ENCODE measurements around the gene CYBA.

DNA sequence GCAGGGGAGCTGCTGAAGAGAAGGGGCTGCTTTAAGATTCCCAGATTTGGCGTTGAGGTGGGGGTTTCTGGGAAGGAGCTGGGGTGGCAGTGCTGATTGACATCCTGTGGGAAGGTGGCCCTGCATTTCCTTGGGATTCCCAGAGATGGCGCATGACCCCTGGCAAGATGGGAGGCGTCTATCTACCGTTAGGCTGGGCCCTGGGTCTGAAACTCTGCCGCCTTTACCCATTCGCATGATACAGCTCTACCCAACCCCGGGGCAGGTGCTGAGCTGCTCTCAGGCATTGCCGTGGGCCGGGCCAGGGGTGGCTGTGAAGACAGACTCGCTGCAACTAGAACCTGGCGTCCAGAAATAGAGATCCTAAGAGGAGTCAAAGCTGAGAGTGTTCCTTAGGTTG, 21.9 kb upstream of the CYBA start:
- TF ChIP-seq, protein P1, sequence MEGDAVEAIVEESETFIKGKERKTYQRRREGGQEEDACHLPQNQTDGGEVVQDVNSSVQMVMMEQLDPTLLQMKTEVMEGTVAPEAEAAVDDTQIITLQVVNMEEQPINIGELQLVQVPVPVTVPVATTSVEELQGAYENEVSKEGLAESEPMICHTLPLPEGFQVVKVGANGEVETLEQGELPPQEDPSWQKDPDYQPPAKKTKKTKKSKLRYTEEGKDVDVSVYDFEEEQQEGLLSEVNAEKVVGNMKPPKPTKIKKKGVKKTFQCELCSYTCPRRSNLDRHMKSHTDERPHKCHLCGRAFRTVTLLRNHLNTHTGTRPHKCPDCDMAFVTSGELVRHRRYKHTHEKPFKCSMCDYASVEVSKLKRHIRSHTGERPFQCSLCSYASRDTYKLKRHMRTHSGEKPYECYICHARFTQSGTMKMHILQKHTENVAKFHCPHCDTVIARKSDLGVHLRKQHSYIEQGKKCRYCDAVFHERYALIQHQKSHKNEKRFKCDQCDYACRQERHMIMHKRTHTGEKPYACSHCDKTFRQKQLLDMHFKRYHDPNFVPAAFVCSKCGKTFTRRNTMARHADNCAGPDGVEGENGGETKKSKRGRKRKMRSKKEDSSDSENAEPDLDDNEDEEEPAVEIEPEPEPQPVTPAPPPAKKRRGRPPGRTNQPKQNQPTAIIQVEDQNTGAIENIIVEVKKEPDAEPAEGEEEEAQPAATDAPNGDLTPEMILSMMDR (IDR thresholded peaks at IDR 0.05) = no peak
- no peak for TF ChIP-seq POLR2A (IDR thresholded peaks at IDR 0.05)
- no peak for TF ChIP-seq POLR2AphosphoS5 (IDR thresholded peaks at IDR 0.05)

All from breast epithelium (tissue), 3 donors.